ENCODE results near the gene CASP2.

CASP2 gene

DNA sequence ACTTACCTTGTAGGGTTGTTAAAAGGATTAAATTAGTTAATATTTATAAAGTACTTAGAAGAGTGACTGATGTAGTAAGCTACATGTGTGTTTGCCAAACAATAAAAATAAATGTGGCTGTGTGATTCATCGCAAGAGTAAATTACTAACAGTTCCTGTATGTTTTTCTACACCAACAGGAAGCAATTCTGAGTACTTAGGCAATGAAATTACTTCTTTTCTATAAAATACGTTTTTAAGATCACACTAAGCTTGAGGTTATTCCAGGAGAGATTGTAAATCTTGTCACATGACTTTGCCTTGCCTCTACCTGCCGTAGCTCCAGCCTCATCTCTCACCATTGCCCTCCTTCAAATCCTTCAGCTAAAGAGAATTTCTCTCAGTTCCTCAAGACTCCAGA lies 43.0 kb upstream of the CASP2 start:
- H3K27ac ChIP-seq (ENCODE audit: low read depth, low read length), result no peak overlapping the region
- H2AFZ ChIP-seq (ENCODE audit: low read depth, low read length, severe bottlenecking), result no peak overlapping the region
- no peak overlapping the region for H3K4me3 ChIP-seq (ENCODE audit: insufficient read depth, low read length, poor library complexity, severe bottlenecking)
- H3K79me2 ChIP-seq (ENCODE audit: insufficient read depth, low read length), result no peaks in the 10 kb centered on the region
- H3K4me2 ChIP-seq (ENCODE audit: low read depth, low read length, poor library complexity, severe bottlenecking), result no peak overlapping the region
- TF ChIP-seq EZH2phosphoT487 (conservative IDR thresholded peaks at IDR 0.05; ENCODE audit: low read length) (no peak), CTCF (IDR thresholded peaks at IDR 0.05; ENCODE audit: insufficient read depth, low read length, poor library complexity, severe bottlenecking) (no peak)
- H3K27me3 ChIP-seq (ENCODE audit: low read length), result no peaks in the 10 kb centered on the region
- H3K9me2 ChIP-seq (replicated peaks; ENCODE audit: insufficient read depth, low read length), result no peaks in the 10 kb centered on the region
- H3K9ac ChIP-seq (ENCODE audit: low read length), result no peak overlapping the region
- H3K9me3 ChIP-seq (ENCODE audit: insufficient read depth, low read length), result no peaks in the 10 kb centered on the region
- H4K20me1 ChIP-seq (ENCODE audit: low read depth, low read length), result no peaks in the 10 kb centered on the region
- H3F3A ChIP-seq (ENCODE audit: insufficient read depth), result no peaks in the 10 kb centered on the region
- no peaks in the 10 kb centered on the region for H3K36me3 ChIP-seq (ENCODE audit: low read length)

DNA sequence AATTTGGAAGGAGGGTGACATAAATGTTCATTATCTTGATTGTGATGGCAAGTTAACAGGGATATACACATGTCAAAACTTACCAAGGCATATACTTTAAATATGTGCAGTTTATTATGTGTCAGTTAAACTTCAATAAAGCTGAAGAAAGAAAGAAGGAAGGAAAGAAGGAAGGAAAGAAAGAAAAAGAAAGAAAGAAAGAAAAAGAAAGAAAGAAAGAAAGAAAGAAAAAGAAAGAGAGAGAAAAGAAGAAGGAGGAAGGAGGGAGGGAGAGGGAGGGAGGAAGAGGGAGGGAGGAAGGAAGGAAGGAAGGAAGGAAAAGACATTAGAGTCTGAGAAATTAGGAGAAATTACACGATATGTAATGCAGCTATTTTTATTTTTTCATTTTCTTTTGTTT lies 40.8 kb upstream of the CASP2 start:
- Histone ChIP-seq H3K9me3 (ENCODE audit: insufficient read depth, low read length) (no peaks in the 10 kb centered on the region), H3K79me2 (ENCODE audit: insufficient read depth, low read length) (no peaks in the 10 kb centered on the region), H3K9me2 (replicated peaks; ENCODE audit: insufficient read depth, low read length) (no peaks in the 10 kb centered on the region), H3K9ac (ENCODE audit: low read length) (no peak overlapping the region), H3K36me3 (ENCODE audit: low read length) (no peaks in the 10 kb centered on the region), H3K27me3 (ENCODE audit: low read length) (no peaks in the 10 kb centered on the region), H3K4me3 (ENCODE audit: insufficient read depth, low read length, poor library complexity, severe bottlenecking) (no peak overlapping the region), H4K20me1 (ENCODE audit: low read depth, low read length) (no peaks in the 10 kb centered on the region), H2AFZ (ENCODE audit: low read depth, low read length, severe bottlenecking) (no peak overlapping the region), H3K27ac (ENCODE audit: low read depth, low read length) (no peak overlapping the region), H3K4me2 (ENCODE audit: low read depth, low read length, poor library complexity, severe bottlenecking) (no peak overlapping the region), H3F3A (ENCODE audit: insufficient read depth) (no peaks in the 10 kb centered on the region)
- TF ChIP-seq EZH2phosphoT487 (conservative IDR thresholded peaks at IDR 0.05; ENCODE audit: low read length) (no peak), CTCF (IDR thresholded peaks at IDR 0.05; ENCODE audit: insufficient read depth, low read length, poor library complexity, severe bottlenecking) (no peak)

DNA sequence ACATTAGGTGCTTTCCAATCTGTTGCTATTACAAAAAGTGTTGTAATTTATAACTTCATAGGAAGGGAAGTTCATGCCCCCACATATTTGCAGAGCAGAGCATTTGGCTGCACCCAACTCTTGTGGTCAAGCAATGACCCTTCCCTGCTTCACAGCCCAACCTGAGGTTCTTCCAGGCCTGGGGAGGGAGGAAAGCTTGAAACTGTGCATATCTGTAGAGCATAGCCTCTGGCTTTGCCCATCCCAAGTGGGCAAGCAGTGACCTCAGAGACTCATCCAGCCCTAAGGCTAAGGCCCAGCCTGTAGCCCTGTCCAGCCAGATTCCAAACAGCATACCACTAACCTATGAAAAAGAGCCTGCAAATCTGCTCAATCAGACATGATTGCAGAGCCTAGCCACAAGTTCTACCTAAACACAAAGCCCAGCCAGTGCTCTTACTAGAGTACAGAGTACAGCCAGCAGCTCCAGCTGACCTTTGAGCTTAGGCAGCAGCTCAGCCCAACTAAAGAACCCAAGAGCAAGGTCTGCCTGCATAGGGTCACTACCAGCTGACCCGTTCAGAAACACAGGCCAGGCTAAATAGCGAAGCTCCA lies 39.3 kb upstream of the CASP2 start:
- H3K9me3 ChIP-seq (ENCODE audit: insufficient read depth, low read length), result no peaks in the 10 kb centered on the region
- TF ChIP-seq CTCF (IDR thresholded peaks at IDR 0.05; ENCODE audit: insufficient read depth, low read length, poor library complexity, severe bottlenecking) (no peak), EZH2phosphoT487 (conservative IDR thresholded peaks at IDR 0.05; ENCODE audit: low read length) (no peak)
- H3K27me3 ChIP-seq (ENCODE audit: low read length), result no peaks in the 10 kb centered on the region
- no peak overlapping the region for H3K4me2 ChIP-seq (ENCODE audit: low read depth, low read length, poor library complexity, severe bottlenecking)
- no peaks in the 10 kb centered on the region for H3K36me3 ChIP-seq (ENCODE audit: low read length)
- no peak overlapping the region for H3K9ac ChIP-seq (ENCODE audit: low read length)
- no peaks in the 10 kb centered on the region for H3K9me2 ChIP-seq (replicated peaks; ENCODE audit: insufficient read depth, low read length)
- no peaks in the 10 kb centered on the region for H4K20me1 ChIP-seq (ENCODE audit: low read depth, low read length)
- no peaks in the 10 kb centered on the region for H3K79me2 ChIP-seq (ENCODE audit: insufficient read depth, low read length)
- no peaks in the 10 kb centered on the region for H3F3A ChIP-seq (ENCODE audit: insufficient read depth)
- H3K4me3 ChIP-seq (ENCODE audit: insufficient read depth, low read length, poor library complexity, severe bottlenecking), result no peak overlapping the region
- no peak overlapping the region for H3K27ac ChIP-seq (ENCODE audit: low read depth, low read length)
- H2AFZ ChIP-seq (ENCODE audit: low read depth, low read length, severe bottlenecking), result no peak overlapping the region

Data from SU-DHL-6 (cell line).